ENCODE results near the gene CIAO2B.

Gene CIAO2B

GRCh38 chr16:66923866-66924265, 10.3 kb downstream of the CIAO2B start:
- no peak for ATAC-seq (ENCODE audit: insufficient read depth, low read depth)
- DNase-seq, result no peak
- Histone ChIP-seq H3K4me3 (ENCODE audit: low read depth in 1 of 2, low read length in 2 of 2) (no peak overlapping the region), H3K9ac (ENCODE audit: low read depth, low read length) (no peak overlapping the region), H2AFZ (ENCODE audit: low read depth, low read length) (no peak overlapping the region), H3K27me3 (ENCODE audit: insufficient read depth, low read length, poor library complexity) (peaks cover 7% of the 10 kb centered on the region), H3K4me1 (ENCODE audit: insufficient read depth, low read length) (no peaks in the 10 kb centered on the region), H3K27ac (ENCODE audit: low read length) (no peak overlapping the region), H4K20me1 (ENCODE audit: insufficient read depth, low read length) (no peaks in the 10 kb centered on the region), H3K4me2 (ENCODE audit: insufficient read depth, low read length) (no peak overlapping the region), H3K79me2 (ENCODE audit: insufficient read depth, low read length) (no peaks in the 10 kb centered on the region), H3K9me3 (ENCODE audit: insufficient read depth, low read length, severe bottlenecking) (no peaks in the 10 kb centered on the region), H3K36me3 (ENCODE audit: insufficient read depth, low read length) (no peaks in the 10 kb centered on the region)
- TF ChIP-seq EZH2 (IDR thresholded peaks at IDR 0.05; ENCODE audit: borderline replicate concordance, low read depth, low read length, severe bottlenecking), result no peak
- TF ChIP-seq, protein P1, sequence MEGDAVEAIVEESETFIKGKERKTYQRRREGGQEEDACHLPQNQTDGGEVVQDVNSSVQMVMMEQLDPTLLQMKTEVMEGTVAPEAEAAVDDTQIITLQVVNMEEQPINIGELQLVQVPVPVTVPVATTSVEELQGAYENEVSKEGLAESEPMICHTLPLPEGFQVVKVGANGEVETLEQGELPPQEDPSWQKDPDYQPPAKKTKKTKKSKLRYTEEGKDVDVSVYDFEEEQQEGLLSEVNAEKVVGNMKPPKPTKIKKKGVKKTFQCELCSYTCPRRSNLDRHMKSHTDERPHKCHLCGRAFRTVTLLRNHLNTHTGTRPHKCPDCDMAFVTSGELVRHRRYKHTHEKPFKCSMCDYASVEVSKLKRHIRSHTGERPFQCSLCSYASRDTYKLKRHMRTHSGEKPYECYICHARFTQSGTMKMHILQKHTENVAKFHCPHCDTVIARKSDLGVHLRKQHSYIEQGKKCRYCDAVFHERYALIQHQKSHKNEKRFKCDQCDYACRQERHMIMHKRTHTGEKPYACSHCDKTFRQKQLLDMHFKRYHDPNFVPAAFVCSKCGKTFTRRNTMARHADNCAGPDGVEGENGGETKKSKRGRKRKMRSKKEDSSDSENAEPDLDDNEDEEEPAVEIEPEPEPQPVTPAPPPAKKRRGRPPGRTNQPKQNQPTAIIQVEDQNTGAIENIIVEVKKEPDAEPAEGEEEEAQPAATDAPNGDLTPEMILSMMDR (IDR thresholded peaks at IDR 0.05; ENCODE audit: borderline replicate concordance, extremely low read depth, low read length, poor library complexity, severe bottlenecking), result no peak

GRCh38 chr16:66923247-66923731, 10.9 kb downstream of the CIAO2B start:
- Histone ChIP-seq H3K36me3 (ENCODE audit: insufficient read depth, low read length) (no peaks in the 10 kb centered on the region), H2AFZ (ENCODE audit: low read depth, low read length) (no peak overlapping the region), H3K4me3 (ENCODE audit: low read depth in 1 of 2, low read length in 2 of 2) (no peak overlapping the region), H3K4me2 (ENCODE audit: insufficient read depth, low read length) (no peak overlapping the region), H3K4me1 (ENCODE audit: insufficient read depth, low read length) (no peaks in the 10 kb centered on the region), H3K27ac (ENCODE audit: low read length) (no peak overlapping the region), H3K79me2 (ENCODE audit: insufficient read depth, low read length) (no peaks in the 10 kb centered on the region), H4K20me1 (ENCODE audit: insufficient read depth, low read length) (no peaks in the 10 kb centered on the region), H3K9me3 (ENCODE audit: insufficient read depth, low read length, severe bottlenecking) (no peaks in the 10 kb centered on the region), H3K9ac (ENCODE audit: low read depth, low read length) (no peak overlapping the region), H3K27me3 (ENCODE audit: insufficient read depth, low read length, poor library complexity) (peaks cover 7% of the 10 kb centered on the region)
- no peak for DNase-seq
- ATAC-seq (ENCODE audit: insufficient read depth, low read depth), result no peak
- no peak for TF ChIP-seq EZH2 (IDR thresholded peaks at IDR 0.05; ENCODE audit: borderline replicate concordance, low read depth, low read length, severe bottlenecking)
- TF ChIP-seq, protein P1 (IDR thresholded peaks at IDR 0.05; ENCODE audit: borderline replicate concordance, extremely low read depth, low read length, poor library complexity, severe bottlenecking), result no peak

GRCh38 chr16:66921729-66922450, 12.3 kb downstream of the CIAO2B start:
- no peak overlapping the region for H3K4me3 ChIP-seq (ENCODE audit: low read depth in 1 of 2, low read length in 2 of 2)
- H3K79me2 ChIP-seq (ENCODE audit: insufficient read depth, low read length), result no peaks in the 10 kb centered on the region
- H3K4me1 ChIP-seq (ENCODE audit: insufficient read depth, low read length), result no peaks in the 10 kb centered on the region
- no peak overlapping the region for H3K27ac ChIP-seq (ENCODE audit: low read length)
- H3K27me3 ChIP-seq (ENCODE audit: insufficient read depth, low read length, poor library complexity), result peaks cover 7% of the 10 kb centered on the region
- DNase-seq (no peak), ATAC-seq (ENCODE audit: insufficient read depth, low read depth) (no peak)
- no peak overlapping the region for H3K4me2 ChIP-seq (ENCODE audit: insufficient read depth, low read length)
- no peak for TF ChIP-seq EZH2 (IDR thresholded peaks at IDR 0.05; ENCODE audit: borderline replicate concordance, low read depth, low read length, severe bottlenecking)
- TF ChIP-seq, protein P1 (IDR thresholded peaks at IDR 0.05; ENCODE audit: borderline replicate concordance, extremely low read depth, low read length, poor library complexity, severe bottlenecking), result no peak
- H3K9me3 ChIP-seq (ENCODE audit: insufficient read depth, low read length, severe bottlenecking), result no peaks in the 10 kb centered on the region
- no peak overlapping the region for H3K9ac ChIP-seq (ENCODE audit: low read depth, low read length)
- no peak overlapping the region for H2AFZ ChIP-seq (ENCODE audit: low read depth, low read length)
- no peaks in the 10 kb centered on the region for H3K36me3 ChIP-seq (ENCODE audit: insufficient read depth, low read length)
- 0 out of 2 replicates have a peak, but pooled peaks cover 3% of the 10 kb centered on the region for H4K20me1 ChIP-seq (ENCODE audit: insufficient read depth, low read length)

Measured in DND-41 (cell line).